ENCODE results near the gene NDUFA11.
A peak's percentile ranks its signal among the peaks of the same experiment; 100 is the strongest.

The NDUFA11 gene

GRCh38 chr19:5903624-5904351 is at the start of gene NDUFA11:
Gene NDUFA11, minus strand, starts transcription at chr19:5903790. Its CDS starts 82 bp downstream, at chr19:5903708.
- peak; percentile 95 for DNase-seq (ENCODE audit: low spot score)

- no peak for DNase-seq (ENCODE audit: low spot score)
Measured at GRCh38 chr19:5953030-5953589, 49.5 kb upstream of the NDUFA11 start.

GRCh38 chr19:5952193-5953029 is 48.8 kb upstream of the NDUFA11 start:
- DNase-seq (ENCODE audit: low spot score), result no peak

GRCh38 chr19:5951338-5951861 is 47.8 kb upstream of the NDUFA11 start:
- no peak for DNase-seq (ENCODE audit: low spot score)

GRCh38 chr19:5950741-5951140 is 47.2 kb upstream of the NDUFA11 start:
- DNase-seq (ENCODE audit: low spot score), result no peak

- DNase-seq (ENCODE audit: low spot score), result no peak
Measured at GRCh38 chr19:5949792-5950305, 46.3 kb upstream of the NDUFA11 start.

GRCh38 chr19:5948752-5949564 is 45.4 kb upstream of the NDUFA11 start:
- no peak for DNase-seq (ENCODE audit: low spot score)

GRCh38 chr19:5947435-5947834 is 43.8 kb upstream of the NDUFA11 start:
- no peak for DNase-seq (ENCODE audit: low spot score)

GRCh38 chr19:5943623-5944022 is 40.0 kb upstream of the NDUFA11 start:
- DNase-seq (ENCODE audit: low spot score), result peak; percentile 50

GRCh38 chr19:5943045-5943444 is 39.5 kb upstream of the NDUFA11 start:
- DNase-seq (ENCODE audit: low spot score), result no peak

GRCh38 chr19:5941673-5942072 is 38.1 kb upstream of the NDUFA11 start:
- DNase-seq (ENCODE audit: low spot score), result no peak

- DNase-seq (ENCODE audit: low spot score), result no peak
Measured at GRCh38 chr19:5940260-5941208, 36.9 kb upstream of the NDUFA11 start.

GRCh38 chr19:5937550-5937949 is 34.0 kb upstream of the NDUFA11 start:
- no peak for DNase-seq (ENCODE audit: low spot score)

GRCh38 chr19:5936292-5936592 is 32.7 kb upstream of the NDUFA11 start:
- DNase-seq (ENCODE audit: low spot score), result no peak

GRCh38 chr19:5935473-5936291 is 32.1 kb upstream of the NDUFA11 start:
- DNase-seq (ENCODE audit: low spot score), result no peak

GRCh38 chr19:5934774-5935472 is 31.3 kb upstream of the NDUFA11 start:
- DNase-seq (ENCODE audit: low spot score), result peak; percentile 79

GRCh38 chr19:5934069-5934401 is 30.4 kb upstream of the NDUFA11 start:
- no peak for DNase-seq (ENCODE audit: low spot score)

GRCh38 chr19:5933391-5934068 is 29.9 kb upstream of the NDUFA11 start:
- no peak for DNase-seq (ENCODE audit: low spot score)
